RKO (cell line): ENCODE results near the gene MYO16.

Source experiments
- DNase-seq: peaks from one replicate; pipeline ENCODE4 v3.0.0-alpha.2; 2016; ENCODE audit warnings: low spot score

Gene MYO16

GRCh38 chr13:108797354-108797753 lies 167.9 kb downstream of the MYO16 start:
- no peak for DNase-seq

DNA sequence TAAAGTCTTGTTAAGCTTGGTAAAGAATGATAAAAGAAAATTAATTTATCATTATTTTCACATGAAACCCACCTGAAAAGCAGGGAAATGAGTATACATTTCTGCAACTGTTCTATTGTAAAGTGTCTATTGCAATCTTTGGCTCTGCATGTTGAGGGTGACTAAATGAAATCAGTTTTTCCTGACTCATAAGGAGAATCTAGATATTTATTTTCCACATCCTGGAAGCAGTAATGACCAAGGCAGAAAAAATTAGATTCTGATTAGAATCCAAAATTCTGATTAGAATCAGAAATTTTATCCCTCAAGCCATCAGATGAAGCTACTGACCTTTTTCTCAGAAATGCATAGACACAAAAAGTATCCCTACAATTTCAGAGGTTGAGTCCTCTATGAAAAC lies 178.4 kb downstream of the MYO16 start:
- no peak for DNase-seq

- DNase-seq = no peak
Observed at GRCh38 chr13:108812165-108812564, 182.8 kb downstream of the MYO16 start.

- DNase-seq = no peak
Observed at GRCh38 chr13:108812661-108813060, 183.2 kb downstream of the MYO16 start.

GRCh38 chr13:108813587-108814170 lies 184.3 kb downstream of the MYO16 start:
- DNase-seq = no peak

DNA sequence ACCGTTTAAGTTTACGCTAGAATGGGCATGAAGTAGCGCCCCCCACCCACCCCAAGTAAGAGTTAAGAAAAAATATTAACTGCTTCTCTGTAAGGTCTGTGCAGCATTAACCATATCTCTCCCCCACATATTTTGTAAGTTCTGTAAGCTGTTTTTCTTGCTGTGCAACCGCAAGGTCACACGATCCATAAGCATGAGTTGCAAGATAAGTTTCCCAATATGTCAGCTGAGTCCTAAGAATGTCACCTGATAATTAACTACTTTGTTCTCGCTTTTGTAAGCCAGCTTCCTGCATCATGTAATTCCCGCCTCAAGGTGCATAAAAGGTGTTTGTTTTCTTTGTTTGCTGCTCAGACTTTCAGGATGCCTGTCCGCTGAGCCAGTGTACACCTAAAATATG lies 187.0 kb downstream of the MYO16 start:
- no peak for DNase-seq

- DNase-seq = no peak
Observed at GRCh38 chr13:108827646-108828045, 198.2 kb downstream of the MYO16 start.

- DNase-seq = no peak
Observed at GRCh38 chr13:108828086-108828815, 198.8 kb downstream of the MYO16 start.

GRCh38 chr13:108830916-108831315 lies 201.5 kb downstream of the MYO16 start:
- no peak for DNase-seq

GRCh38 chr13:108833531-108833930 lies 204.1 kb downstream of the MYO16 start:
- DNase-seq = no peak

GRCh38 chr13:108834193-108834592 lies 204.8 kb downstream of the MYO16 start:
- no peak for DNase-seq

DNA sequence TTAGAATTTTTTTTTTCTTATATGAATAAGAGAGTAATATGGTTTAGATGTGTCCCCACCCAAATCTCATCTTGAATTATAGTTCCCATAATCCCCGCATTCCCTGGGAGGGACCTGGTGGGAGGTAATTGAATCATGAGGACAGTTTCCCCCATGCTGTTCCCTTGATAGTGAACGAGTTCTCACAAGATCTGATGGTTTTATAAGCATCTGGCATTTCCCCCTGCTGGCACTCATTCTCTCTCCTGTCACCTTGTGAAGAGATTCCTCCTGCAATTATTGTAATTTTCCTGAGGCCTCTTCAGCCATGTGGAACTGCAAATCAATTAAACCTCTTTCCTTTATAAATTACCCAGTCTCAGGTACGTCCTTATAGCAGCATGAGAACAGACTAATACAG lies 205.7 kb downstream of the MYO16 start:
- no peak for DNase-seq

DNA sequence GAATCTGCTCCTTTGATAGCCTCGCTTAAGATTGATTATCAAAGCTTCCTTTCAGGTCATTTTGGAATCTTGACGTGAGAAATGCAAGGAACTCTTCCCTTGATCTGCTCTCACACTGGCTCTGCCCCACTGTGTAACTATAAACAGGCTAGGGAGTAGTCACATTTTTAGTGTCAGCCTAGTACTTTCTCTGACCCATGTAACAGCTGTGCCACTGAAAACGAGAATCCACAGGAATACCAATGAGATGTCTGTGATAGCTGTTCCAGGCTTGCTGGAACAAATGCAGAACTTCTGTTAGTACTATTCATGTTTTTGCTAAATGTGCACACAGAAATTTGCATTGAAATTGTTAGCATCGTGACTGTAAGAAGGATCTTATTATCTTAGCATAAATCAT lies 221.3 kb downstream of the MYO16 start:
- no peak for DNase-seq

- DNase-seq = no peak
Observed at GRCh38 chr13:108851660-108852059, 222.2 kb downstream of the MYO16 start.

- no peak for DNase-seq
Observed at GRCh38 chr13:108853031-108853430, 223.6 kb downstream of the MYO16 start.

DNA sequence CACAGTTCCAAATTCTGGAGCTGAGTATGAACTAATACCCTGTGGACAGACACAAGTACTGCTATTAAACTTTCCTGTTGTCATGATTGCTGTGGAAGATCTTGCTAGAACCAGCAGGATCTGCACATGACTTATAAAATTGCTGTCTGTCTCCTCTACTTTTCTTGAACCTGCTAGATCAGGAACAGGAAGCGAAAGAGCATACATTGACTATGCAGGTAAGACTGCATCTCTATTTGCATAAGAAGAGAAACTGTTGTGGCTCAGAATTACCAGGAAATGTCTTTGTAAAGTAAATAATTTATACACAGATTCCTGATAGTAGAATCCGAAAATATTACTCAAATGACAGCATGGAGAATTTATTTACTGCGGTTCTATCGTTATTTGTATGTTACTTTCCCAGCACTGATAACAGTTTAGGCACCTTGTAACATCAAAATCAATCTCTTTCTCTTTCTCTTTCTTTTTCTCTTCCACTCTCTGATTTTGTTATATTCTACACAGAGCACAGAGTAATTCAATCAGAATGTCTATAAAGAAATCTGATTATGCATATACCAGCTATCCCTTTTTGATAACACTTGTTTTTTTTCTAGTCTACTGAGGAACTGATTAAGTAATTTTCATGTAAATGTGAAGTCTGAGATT lies 226.5 kb downstream of the MYO16 start:
- DNase-seq = no peak

- DNase-seq = no peak
Observed at GRCh38 chr13:108858676-108859075, 229.3 kb downstream of the MYO16 start.

GRCh38 chr13:108859197-108860012 lies 230.0 kb downstream of the MYO16 start:
- no peak for DNase-seq

DNA sequence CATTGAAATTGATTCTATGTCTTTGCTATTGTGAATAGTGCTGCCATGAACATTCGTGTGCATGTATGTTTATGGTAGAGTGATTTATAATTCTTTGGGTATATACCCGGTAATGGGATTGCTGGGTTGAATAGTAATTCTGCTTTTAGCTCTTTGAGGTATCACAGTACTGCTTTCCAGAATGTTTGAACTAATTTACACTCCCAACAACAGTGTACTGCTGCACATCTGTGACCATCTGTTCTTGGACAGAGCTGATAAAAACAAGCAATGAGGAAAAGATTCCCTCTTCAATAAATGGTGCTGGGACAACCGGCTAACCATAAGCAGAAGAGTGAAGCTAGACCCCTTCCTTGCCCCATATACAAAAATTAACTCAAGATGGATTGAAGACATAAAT lies 231.0 kb downstream of the MYO16 start:
- no peak for DNase-seq

DNA sequence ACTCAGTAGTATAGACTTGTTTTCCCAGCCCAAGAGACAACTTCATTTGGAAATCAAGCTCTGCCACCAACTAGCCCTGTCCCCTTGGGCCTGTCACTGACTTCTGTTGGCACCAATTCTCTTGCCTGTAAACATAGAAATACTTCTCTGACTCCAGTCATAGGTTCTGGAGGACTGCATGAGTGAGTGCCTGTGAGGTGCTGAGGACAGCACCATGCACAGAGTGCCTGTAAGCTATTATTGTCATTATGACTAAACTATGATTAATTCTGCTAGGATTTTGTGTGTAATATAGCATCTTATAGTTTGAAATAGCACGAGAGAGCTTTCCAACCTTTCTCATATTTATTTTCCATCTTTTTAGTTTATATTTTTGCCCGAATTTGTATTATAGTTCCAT lies 247.9 kb downstream of the MYO16 start:
- peak; percentile 62 for DNase-seq

DNA sequence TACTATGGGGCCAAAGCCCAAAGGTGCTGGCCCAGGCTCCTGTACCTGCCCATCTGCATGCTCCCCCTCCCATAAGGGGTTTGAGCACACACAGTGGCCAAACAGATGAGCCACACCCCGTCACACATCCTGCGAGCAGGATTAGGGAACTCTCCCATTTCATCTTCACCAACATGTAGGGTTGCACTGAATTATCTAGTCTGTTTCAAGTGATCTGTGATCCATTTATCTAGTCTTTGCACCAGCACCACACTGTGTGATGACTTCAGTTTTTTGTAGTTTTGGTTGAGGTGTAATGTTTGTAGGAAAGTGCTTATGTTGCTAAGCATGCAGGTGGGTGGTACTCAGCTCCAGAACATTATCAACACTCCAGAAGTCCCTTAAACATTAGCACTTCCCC lies 249.3 kb downstream of the MYO16 start:
- DNase-seq = no peak

- no peak for DNase-seq
Observed at GRCh38 chr13:108889324-108889984, 260.0 kb downstream of the MYO16 start.
